Measurements from ENCODE around the gene COL4A4.

COL4A4 gene

DNA sequence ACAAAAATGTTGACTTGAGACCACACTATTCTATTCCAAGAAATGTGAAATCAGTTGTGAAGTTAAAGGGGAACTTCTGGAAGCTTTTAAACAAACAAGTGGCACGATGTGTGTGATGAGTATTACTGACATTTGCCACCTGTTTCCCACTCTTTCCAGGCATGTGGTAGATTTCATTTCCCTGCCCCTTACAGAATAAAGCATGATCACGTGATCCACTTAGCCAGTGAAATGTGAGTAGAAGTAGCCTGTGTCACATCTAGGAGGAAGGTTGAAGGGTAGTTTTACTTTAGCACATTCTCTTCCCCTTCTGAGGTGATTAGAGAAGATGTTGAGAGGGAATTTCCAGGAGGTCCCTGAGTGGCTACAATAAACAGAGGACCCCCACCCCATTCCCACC is 3.8 kb downstream of the COL4A4 start:
- no peak for DNase-seq

DNA sequence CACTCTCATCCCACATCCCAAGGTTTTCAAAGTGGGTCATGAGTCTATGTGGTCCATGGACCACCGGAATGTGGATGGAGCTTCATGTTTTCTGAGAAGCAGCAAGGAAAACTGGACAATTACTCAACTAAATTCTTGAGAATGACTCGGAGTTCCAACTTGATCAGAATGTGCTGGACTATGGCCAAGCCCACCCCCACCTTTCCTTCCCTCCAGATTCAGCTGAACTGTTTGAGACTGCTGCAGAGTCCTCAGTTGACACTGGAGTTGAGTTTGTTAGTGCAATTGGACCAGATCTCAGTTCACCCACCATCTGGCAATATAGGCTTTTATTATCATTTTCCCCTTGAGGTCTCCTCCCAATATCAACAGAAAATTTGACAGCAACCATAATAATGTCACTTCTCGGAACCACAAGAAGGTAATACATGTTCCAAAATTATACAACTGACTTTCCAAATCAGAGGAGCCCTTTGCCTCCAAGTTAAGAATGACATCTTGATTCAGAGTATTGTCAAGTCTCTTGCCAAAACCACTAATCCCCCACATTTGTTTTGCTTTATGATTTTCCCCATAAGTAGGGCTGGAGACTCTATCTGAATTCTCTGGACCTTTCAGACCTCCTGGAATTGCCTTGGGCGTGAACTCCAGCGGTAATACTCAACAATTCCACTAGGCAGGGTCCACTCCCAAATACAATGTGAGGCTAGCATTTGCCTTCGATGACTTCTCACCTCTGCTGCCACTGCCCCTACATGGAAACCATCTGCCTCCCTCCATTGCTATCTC is 8.8 kb downstream of the COL4A4 start:
- no peak for DNase-seq

DNA sequence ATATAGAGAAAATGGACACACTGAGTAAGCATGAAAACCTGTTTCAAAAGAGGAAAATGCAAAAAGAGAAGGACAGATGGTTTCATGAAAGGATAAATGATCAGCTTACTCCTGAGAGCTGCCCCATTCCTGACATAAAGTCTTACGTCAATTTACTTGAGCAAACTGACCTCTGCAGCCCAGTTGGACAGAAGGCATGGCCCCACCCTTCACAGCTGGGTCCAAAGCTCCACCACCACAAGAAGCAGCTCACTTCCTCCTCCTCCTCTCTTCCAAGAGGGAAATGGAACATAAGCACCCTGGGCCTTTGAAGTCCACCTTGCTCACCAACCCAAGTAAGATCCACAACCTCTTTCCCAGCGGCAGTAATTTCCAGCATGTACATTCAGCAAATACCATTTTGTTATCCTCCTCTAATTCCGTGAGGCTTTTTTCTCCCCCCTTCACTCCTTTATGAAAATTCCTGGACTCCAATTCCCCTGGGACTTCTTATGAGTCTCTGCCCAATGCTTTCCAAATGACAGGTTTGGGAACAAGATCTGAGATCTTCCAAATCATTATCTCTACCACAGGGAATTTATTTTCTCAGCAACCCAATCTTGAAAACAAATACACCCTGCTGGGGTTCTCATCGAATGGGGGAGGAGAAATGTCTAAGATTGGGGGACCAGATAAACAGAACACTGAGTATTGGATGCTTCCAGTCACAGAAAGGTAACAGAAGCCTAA is 10.1 kb downstream of the COL4A4 start:
- DNase-seq = no peak

DNA sequence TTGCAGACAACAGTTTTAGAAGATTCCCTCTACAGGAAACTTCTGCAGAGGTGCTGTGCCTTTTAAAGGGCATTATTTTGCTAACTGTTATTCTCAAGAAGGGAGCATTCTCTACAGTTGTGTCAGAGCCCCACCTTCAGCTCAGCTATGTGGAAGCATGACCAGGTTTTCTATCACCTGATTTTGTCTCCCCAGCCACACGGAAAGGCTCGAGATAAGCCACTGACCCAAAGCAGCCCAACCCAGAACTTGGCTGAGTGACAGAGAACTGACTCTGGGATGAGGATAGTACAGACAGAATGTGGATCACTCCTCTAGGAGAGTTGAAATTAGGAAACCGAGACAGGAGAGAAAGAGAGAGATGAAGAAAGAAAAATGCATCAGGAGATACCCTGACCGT is 10.7 kb downstream of the COL4A4 start:
- no peak for DNase-seq

DNA sequence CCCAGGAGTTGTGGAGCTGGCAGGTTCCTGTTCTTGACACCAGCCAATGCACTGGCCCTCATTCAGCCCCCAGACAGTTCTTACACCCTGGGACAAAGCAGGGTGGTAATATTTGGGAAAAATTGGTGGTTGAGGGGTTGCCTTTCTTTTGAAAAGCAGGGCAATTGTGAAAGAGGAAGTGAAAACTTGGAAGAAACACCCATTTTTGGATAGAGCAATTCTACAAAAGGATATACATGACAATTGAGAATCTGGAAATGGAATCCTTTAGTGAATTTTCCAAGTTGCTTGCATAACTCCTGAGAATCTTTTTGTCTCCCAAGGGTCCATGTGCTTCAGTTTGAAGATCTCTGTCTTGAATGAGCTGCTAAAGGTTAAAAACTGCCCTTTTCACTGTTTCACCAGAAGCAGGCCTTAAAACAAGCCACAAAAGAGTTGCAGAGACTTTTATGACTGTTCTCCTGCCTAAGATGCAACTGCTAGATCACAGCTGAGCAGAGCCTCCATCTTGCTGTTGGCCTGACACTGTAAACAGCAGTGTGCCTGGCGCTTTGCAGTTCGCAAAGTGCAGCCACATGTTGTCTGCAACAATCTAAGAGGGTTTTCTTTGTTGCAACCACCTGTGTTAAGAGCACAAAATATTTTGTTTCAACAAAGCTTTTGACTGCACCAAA is 11.8 kb downstream of the COL4A4 start:
- DNase-seq = no peak

DNA sequence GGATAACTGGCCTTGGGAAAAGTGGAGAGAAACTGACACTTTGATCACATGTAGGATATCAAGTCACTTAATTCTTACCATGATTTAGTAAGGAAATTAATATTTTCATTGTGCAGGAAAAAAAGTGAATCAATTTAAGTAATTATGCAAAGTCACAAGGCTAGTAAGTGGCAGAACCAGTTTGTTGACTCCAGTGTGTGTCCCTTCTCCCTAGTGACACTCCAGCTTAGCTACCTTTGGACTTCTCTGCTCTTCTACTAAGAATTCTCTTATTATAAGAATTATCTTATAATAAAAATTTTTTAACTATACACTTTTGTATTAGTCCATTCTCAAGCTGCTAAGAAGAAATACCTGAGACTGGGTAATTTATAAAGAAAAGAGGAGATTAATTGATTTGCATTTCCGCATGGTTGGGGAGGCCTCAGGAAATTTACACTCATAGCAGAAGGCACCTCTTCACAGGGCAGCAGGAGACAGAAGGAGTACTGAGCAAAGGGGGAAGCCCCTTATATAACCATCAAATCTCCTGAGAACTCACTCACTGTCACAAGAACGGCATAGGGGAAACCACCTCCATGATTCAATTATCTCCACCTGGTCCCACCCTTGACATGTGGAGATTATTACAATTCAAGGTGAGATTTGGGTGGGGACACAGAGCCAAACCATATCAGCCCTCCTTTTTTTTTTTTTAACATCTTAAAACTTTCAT is 13.6 kb downstream of the COL4A4 start:
- no peak for DNase-seq

DNA sequence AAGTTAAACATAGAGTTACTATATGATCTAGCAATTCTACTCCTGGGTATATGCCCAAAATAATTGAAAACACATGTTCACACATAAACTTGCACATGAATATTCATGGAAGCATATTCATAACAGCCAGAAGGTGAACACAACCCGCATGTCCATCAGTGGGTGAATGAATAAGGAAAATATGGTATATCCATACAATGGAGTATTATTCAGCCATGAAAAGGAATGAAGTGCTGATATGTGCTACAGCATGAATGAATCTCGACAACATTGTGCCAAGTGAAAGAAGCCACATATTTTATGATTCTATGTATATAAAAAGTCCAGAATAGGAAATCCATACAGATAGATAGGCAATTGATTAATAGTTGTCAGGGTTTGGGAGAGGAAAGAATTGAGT is 15.9 kb downstream of the COL4A4 start:
- DNase-seq = no peak

DNA sequence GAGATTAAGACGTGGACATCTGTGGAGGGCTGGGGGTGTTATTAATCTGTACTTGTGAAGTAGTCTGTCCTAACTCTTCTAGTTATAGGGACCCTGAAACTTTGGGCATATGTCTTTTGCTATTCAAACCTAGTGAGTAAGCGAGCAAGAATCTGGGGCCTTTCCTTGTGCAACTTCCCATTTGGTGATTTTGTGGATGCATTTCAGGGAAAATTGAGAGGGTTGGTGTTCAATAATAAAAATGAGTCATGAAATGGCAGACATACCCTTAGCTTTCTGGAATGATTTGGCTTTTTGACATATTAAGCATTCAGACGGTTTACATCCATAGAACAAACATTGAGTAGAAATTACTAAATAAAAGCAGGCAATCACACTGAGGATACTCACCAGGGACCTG is 17.0 kb downstream of the COL4A4 start:
- no peak for DNase-seq

DNA sequence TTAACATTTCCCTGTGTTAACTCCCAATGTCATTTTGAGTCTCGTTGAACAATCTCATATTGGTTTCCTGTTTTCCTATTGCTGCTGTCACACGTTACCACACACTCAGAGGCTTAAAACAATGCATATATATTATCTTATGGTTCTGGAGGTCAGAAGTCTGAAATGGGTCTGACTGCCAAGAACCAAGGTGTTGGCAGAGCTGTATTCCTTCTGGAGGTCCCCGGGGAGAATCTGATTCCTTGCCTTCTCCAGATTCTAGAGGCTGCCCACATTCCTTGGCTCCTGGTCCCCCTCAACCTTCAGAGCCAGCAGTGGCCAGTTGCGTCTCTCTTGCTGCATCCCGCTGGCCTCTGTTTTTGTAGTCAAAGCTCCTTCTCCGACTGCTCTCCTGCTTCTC is 17.5 kb downstream of the COL4A4 start:
- no peak for DNase-seq

DNA sequence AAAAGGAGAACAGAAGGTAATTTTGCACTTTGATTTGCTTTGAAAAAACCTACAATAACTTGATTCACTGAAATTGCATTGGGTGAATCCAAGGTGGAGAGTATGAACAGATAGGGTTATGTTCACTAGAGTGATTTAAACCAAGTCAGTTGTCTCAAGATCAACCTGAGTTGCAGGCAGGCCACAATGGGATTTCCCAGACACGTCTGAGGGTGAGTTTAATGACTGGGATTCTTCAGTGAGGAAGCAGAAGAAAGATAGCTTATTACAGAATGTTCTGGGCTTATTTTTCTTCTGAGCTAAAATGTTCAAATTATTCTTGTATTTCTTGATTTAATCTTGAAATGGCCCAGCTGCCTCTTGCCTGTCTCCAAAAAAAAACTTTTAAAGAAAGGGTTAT is 20.1 kb downstream of the COL4A4 start:
- no peak for DNase-seq

DNA sequence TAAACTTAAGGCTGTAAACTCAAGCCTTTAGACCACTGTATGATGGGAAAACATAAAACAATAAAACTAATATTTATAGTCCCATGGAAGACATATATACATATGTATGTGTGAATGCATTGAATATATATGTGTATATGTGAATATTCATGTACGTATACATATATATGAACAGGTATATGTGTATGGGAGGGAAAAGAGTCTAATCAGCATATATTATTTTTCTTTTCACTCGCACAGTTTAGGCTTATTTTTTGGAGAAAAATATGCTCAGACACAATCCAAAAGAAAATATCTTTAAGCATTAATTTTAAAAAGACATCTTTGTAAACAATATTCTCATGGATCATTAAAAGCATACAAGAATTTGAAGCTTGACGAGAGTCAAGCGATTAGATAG is 22.7 kb downstream of the COL4A4 start:
- no peak for DNase-seq

DNA sequence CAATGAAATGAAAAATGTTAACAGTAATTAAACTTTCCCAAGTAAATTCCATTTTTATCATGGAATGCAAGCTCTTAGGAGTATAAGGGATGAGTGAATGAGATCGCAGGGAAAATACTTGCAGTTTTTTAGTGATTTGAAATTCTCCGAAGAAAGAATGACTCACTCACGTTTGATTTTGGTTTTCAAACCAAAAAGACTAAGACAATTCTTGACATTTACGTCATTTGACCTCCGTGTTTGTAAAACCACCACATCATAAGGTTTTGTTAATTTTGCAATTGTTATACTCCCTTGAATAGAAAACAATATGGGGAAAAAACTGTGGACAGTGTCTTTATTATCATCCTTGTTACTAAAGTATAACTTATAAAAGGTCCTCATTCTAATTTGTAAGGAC is 29.4 kb downstream of the COL4A4 start:
- no peak for DNase-seq

DNA sequence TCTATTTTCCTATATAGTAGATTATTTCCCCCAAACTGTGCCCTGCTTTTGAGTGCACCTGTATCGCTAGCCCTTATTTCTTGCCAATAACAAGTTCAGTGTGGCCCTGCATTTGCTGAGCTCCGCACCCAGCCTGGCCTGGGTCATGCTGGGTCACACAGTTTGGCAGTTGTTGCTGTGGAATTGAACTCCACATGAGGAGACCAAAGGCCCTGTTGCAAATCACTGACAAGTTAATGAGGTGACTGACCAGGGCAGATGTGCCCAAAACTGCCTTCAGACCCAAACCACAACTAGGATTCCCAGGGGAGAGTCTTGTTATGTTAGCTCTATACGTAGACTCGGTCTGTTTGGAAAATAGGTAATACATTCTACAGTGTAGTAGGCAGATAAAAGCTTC is 31.0 kb downstream of the COL4A4 start:
- DNase-seq = no peak

DNA sequence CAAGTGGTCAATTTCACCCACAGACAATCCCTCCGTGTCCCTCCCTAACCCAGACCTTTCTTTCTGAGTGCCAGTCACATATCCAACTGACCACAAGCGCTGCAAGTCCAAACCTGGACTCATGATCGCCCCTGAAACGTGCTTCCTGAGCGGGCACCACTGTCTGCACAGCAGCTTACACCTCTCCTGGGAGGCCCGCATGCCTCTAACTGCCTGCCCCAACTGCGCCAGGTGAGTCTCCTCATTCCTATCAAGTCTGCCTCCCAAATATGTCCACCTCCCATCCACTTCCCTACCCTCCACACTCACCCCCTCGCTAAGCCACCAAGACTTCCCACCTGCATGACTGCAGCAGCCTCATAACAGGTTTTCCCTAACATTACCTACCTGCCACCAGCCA is 33.4 kb downstream of the COL4A4 start:
- DNase-seq = no peak

DNA sequence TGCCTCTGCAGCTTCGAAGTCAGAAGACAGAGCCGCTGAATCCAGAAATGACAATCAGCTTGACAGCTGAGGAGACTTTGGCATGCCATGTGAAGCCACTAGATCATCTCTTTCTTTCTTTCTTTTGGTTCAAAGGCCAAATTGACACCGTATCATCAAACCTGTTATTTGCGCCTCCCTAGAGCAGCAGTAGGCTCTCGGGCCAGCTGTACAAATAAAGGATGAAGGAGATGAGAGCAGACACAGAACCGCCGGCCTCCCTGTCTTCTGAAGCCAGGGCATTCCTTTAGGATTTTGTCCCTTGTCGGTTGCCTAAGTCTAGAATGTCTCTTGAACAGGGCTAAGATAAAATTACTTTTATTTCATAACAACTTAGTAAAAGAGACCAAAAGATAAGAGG is 36.8 kb downstream of the COL4A4 start:
- DNase-seq = no peak

DNA sequence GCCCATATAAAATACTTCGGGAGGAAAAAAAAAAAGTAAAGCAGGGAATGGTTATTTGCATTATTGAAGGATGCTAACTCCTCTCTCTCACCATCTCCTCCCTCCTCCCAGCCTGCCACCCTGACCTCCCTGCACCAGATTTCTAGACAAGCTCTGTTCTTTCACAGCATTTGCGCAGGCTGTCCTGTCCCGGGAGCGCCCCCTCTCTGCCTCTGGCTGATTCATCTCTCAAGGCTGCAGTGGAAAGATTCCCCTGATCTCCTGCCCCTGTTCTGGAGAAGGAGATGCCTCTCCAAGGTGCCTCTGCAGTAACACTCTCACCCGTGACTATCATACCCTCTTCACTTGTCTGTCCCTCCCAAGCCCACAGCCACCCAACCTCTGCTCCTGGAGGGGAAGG is 38.5 kb downstream of the COL4A4 start:
- no peak for DNase-seq

DNA sequence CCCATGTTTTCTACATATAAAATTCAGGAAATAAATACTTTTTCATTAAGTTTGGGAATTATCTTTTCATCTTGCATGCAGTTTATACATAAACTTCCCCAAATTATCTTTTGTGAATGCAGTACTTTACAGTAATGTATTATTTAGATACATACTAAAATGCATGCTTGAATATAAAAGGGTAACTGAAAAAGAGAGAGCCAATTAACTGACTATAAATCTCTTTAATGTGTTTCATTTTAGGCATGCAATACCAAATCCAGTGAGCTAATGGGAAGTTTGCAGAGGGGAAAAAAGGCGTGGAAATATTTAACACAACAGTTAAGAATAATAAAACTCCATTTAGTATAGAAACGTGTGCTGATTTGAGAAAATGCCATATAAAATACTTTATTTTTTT is 39.2 kb downstream of the COL4A4 start:
- no peak for DNase-seq

DNA sequence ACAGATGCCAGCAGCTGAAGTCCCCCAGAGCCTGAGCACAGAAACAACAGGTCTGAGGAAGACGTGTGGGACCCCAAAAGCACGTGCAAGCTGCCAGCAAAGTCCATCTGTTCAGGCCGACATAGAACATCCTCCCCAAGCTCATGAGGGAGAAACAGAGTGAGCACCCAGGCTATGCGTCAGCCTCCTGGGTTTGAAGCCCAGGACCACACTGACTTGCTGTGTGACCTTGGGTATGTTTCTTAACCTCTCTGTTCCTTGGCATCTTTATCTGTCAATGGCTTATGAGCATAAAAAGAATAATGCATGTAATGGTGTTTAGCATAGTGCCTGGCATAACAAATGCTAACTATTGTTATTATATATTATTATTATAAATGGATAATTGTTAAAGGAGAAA is 40.3 kb downstream of the COL4A4 start:
- no peak for DNase-seq

DNA sequence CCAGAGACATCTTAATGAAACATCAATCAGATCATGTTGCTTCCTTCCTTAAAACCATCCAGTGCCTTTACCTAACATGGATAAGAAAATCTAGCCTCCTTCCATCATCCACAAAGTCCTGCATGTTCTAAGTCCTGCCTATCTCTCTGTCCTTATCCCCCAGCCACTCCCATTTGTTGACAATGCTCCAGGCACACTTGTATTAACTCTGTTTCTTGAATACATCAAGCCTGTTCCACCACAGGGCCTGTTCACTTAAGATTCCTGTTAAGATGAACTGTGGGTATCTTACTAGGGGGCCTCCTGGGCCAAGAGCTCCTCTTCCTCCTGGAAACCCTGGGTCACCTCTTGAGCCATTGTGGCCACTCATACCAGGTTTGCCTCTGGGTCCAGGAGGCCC is 45.7 kb downstream of the COL4A4 start:
- no peak for DNase-seq

DNA sequence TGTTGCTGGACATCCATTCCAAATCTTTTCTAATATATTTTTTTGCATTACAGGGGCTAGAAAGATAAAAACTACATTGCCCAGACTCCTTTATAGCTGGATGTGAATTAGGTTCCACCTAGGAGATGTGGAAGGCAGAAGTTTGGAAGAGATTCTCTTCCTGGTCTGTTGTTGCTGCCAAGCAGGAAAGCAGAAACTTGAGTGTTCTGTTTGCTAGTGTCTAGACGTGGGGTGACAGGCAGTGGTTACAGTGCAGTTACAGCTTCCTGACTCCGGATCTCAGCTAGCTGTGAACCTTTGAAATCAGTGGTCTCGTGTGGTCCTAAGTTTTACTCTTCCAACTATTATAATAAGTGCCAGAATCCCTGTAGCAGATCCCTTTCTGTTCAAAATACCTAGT is 46.2 kb downstream of the COL4A4 start:
- DNase-seq = no peak

DNA sequence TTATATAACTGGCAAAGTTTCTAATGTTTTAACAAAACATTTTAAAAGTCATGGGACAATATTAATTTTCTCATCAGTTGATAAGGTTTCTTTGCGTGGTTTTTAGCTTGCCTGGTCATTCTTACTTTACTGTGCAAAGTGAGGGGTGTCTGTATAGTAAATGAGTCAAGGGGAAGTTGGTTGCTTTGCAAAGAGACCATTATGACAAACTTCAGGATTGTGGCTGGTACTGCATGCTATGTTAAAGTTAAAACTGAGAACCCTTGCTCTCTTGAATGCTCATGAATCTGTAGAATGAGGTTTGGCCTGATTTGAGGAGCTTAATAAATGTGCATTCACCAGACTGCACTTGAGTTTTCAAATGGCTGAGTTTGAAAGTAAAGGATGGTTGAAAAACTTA is 47.0 kb downstream of the COL4A4 start:
- DNase-seq = no peak

DNA sequence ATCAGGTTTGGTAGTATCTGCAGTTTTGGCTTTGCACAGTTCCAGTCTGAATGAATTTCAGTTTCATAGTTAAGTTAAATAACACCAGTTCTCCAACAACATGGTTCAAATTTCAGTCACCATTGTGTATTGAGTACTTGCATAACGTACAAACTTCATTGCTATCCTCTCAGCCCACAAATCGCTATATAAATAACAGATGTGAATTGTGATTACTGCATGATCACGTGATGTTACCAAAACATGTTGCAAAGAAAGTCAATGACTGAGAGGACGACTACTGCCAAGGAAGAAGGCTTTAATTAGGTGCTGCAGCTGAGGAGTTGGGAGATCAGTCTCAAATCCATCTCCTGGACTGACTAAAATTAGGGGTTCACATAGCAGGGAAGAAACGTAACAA is 48.2 kb downstream of the COL4A4 start:
- no peak for DNase-seq
